Tibial nerve (tissue), 4 donors: Measurements from ENCODE around the gene PCSK5. TPM values are rescaled to one million over a fixed set of nuclear protein-coding genes. Genes with fewer than 3 reads are reported as not detected.

Source experiments
- DNase-seq, 2 donors: peaks; one replicate each; pipeline ENCODE4 v3.0.0-alpha.2; 2019; ENCODE audit warnings: low spot score in 2 of 2
- H3K27ac ChIP-seq, 4 donors: fragments of 200-600 bp; sonication (generic) in 3 of 4; one replicate each; pipeline ENCODE4 v1.5.1; 2017 to 2019; ENCODE audit warnings: mild to moderate bottlenecking in 1 of 4
- H3K27me3 ChIP-seq, 2 donors: fragments of 200-600 bp; sonication (generic) in 1 of 2; one replicate each; pipeline versions ENCODE4 v1.5.1 to v1.6.0; 2017 to 2019
- H3K36me3 ChIP-seq, 3 donors: fragments of 200-600 bp; sonication (generic); one replicate each; pipeline ENCODE4 v1.5.1; 2018 to 2019
- H3K4me1 ChIP-seq, 4 donors: fragments of 200-600 bp; sonication (generic) in 3 of 4; one replicate each; pipeline ENCODE4 v1.5.1; 2017 to 2019
- H3K4me3 ChIP-seq, 4 donors: fragments of 200-600 bp; sonication (generic) in 3 of 4; one replicate each; pipeline ENCODE4 v1.5.1; 2017 to 2019; ENCODE audit warnings: mild to moderate bottlenecking in 1 of 4, moderate library complexity in 1 of 4
- H3K9me3 ChIP-seq, 4 donors: fragments of 200-600 bp; sonication (generic) in 3 of 4; one replicate each; pipeline ENCODE4 v1.5.1; 2017 to 2019
- CTCF ChIP-seq, 5 experiments: fragments of 200-600 bp in 3 of 5; fragments of 450-650 bp in 2 of 5; sonication (generic) in 3 of 5; IDR thresholded peaks; one replicate each; pipeline ENCODE4 v1.5.1; 2016 to 2019; ENCODE audit warnings: antibody characterized with exemption in 5 of 5, mild to moderate bottlenecking in 3 of 5, moderate library complexity in 2 of 5
- EP300 ChIP-seq, 2 donors: sonication (generic); formaldehyde crosslinking; IDR thresholded peaks; one replicate each; pipeline ENCODE4 v1.6.1; 2017; ENCODE audit warnings: antibody characterized with exemption in 2 of 2, mild to moderate bottlenecking in 1 of 2
- POLR2A ChIP-seq, 2 donors: fragments of 450-650 bp; IDR thresholded peaks; one replicate each; pipeline ENCODE4 v1.6.1; 2017; ENCODE audit warnings: antibody characterized with exemption in 2 of 2, mild to moderate bottlenecking in 2 of 2, moderate library complexity in 2 of 2
- WGBS, 2 donors: methylation state at CpG; one replicate each; pipeline ENCODE4 v1.1.5; 2018; 5-methylcytosine and 5-hydroxymethylcytosine counted together
- total RNA-seq, 4 donors: library from RNA; depleted of rRNA; stranded (reverse); fragments of >200 nt; gene quantifications; one replicate each; pipeline ENCODE4 v1.1.0, GENCODE V29; 2016

The PCSK5 gene
- total RNA-seq, 4 donors from 2014 or later: 12.5 to 32.7 (median 23.0) TPM

- H3K4me3 ChIP-seq: no peak overlapping the region
- no peaks in the 10 kb centered on the region for H3K36me3 ChIP-seq
- no peak for DNase-seq
- peaks cover 0 to 47% (median 4%) of the 10 kb centered on the region in 4 donors for H3K4me1 ChIP-seq
- no peaks in the 10 kb centered on the region for H3K27me3 ChIP-seq
- H3K27ac ChIP-seq: no peak overlapping the region
- TF ChIP-seq POLR2A (IDR thresholded peaks at IDR 0.05) (no peak), CTCF (IDR thresholded peaks at IDR 0.05) (no peak), EP300 (IDR thresholded peaks at IDR 0.05) (no peak)
- H3K9me3 ChIP-seq: no peaks in the 10 kb centered on the region
Observed at GRCh38 chr9:76372336-76372735, 481.9 kb downstream of the PCSK5 start.

- peak overlapping the region in 1 of 4 donors; percentile 62 for H3K27ac ChIP-seq
- DNase-seq: peak; percentile 57 to 61
- no peaks in the 10 kb centered on the region for H3K36me3 ChIP-seq
- 23 to 36% methylated on average over 4 of the region's 4 CpGs for WGBS, 2 donors
- no peaks in the 10 kb centered on the region for H3K9me3 ChIP-seq
- no peak overlapping the region for H3K4me3 ChIP-seq
- H3K27me3 ChIP-seq: no peaks in the 10 kb centered on the region
- no peak for TF ChIP-seq CTCF (IDR thresholded peaks at IDR 0.05)
- TF ChIP-seq EP300 (IDR thresholded peaks at IDR 0.05): peak in 1 of 2 donors; percentile 78
- TF ChIP-seq POLR2A (IDR thresholded peaks at IDR 0.05): no peak
- peaks cover 0 to 47% (median 4%) of the 10 kb centered on the region in 4 donors for H3K4me1 ChIP-seq
Observed at GRCh38 chr9:76373173-76373783, 482.8 kb downstream of the PCSK5 start.

GRCh38 chr9:76373784-76374474 is 483.5 kb downstream of the PCSK5 start:
- Histone ChIP-seq H3K4me1 (peaks cover 0 to 47% (median 4%) of the 10 kb centered on the region in 4 donors), H3K36me3 (no peaks in the 10 kb centered on the region), H3K9me3 (no peaks in the 10 kb centered on the region), H3K27me3 (no peaks in the 10 kb centered on the region), H3K4me3 (no peak overlapping the region), H3K27ac (peak overlapping the region in 1 of 4 donors; percentile 13)
- DNase-seq: no peak
- TF ChIP-seq POLR2A (IDR thresholded peaks at IDR 0.05): no peak
- no peak for TF ChIP-seq EP300 (IDR thresholded peaks at IDR 0.05)
- no peak for TF ChIP-seq CTCF (IDR thresholded peaks at IDR 0.05)
- WGBS, 2 donors: 76 to 81% methylated on average over 6 of the region's 6 CpGs

GRCh38 chr9:76374783-76375559 is 484.5 kb downstream of the PCSK5 start:
- TF ChIP-seq EP300 (IDR thresholded peaks at IDR 0.05) (peak in 1 of 2 donors; percentile 76), POLR2A (IDR thresholded peaks at IDR 0.05) (no peak), CTCF (IDR thresholded peaks at IDR 0.05) (no peak)
- no peaks in the 10 kb centered on the region for H3K27me3 ChIP-seq
- H3K27ac ChIP-seq: peak overlapping the region in 1 of 4 donors; percentile 13
- H3K4me1 ChIP-seq: peaks cover 0 to 41% (median 4%) of the 10 kb centered on the region in 4 donors
- H3K4me3 ChIP-seq: no peak overlapping the region
- H3K9me3 ChIP-seq: no peaks in the 10 kb centered on the region
- no peaks in the 10 kb centered on the region for H3K36me3 ChIP-seq
- WGBS, 2 donors: 65 to 71% methylated on average over 10 of the region's 10 CpGs
- peak; percentile 62 to 78 for DNase-seq

- no peak for DNase-seq
- Histone ChIP-seq H3K4me1 (peaks cover 0 to 30% (median 2%) of the 10 kb centered on the region in 4 donors), H3K36me3 (peaks cover 0 to 2% (median 0%) of the 10 kb centered on the region in 3 donors), H3K4me3 (no peak overlapping the region), H3K27ac (no peak overlapping the region), H3K27me3 (no peaks in the 10 kb centered on the region), H3K9me3 (no peaks in the 10 kb centered on the region)
- no peak for TF ChIP-seq EP300 (IDR thresholded peaks at IDR 0.05)
- TF ChIP-seq CTCF (IDR thresholded peaks at IDR 0.05): no peak
- TF ChIP-seq POLR2A (IDR thresholded peaks at IDR 0.05): no peak
Observed at GRCh38 chr9:76377791-76378190, 487.3 kb downstream of the PCSK5 start.
